IMR-90 (cell line): Measurements from ENCODE around the gene NAB1. TPM values are rescaled to one million over a fixed set of nuclear protein-coding genes. Genes with fewer than 3 reads are reported as not detected.

Experiments
- ATAC-seq: fragments of 200-7000 bp; cut with Tn5 transposase; 2 replicates; pipeline ENCODE4 v1.9.1; 2020; ENCODE audit warnings: low read depth, mild to moderate bottlenecking, moderate library complexity
- BruUV-seq: library from RNA; stranded (reverse); fragments of 400-500 nt; replicated peaks from 2 replicates; lab custom pipeline; 2021; lab: Mats Ljungman, UMichigan
- CTCF ChIA-PET: fragments of 300-600 bp; formaldehyde crosslinking; extraction: SDS; loops from one replicate; lab custom pipeline; 2021; ENCODE audit warnings: antibody characterized with exemption; lab: Yijun Ruan, JAX
- POLR2A ChIA-PET: fragments of 300-600 bp; sonication (Branson Sonifier 250); formaldehyde crosslinking; loops from one replicate; lab custom pipeline; 2022; ENCODE audit warnings: antibody characterized with exemption; ENCODE audit not compliant: unreplicated experiment; lab: Charles Lee
- DNase-seq: peaks from one replicate; pipeline ENCODE4 v3.0.0; 2013
- H2AFZ ChIP-seq: replicated peaks from 2 replicates; pipeline ENCODE3; 2013; ENCODE audit warnings: low read length, mild to moderate bottlenecking; ENCODE audit not compliant: poor library complexity
- H2AK5ac ChIP-seq: 2 replicates; pipeline ENCODE4 v1.6.1; 2013; ENCODE audit warnings: low read depth, low read length, inconsistent platforms
- H2AK9ac ChIP-seq: replicated peaks from 2 replicates; pipeline ENCODE3; 2013; ENCODE audit warnings: mild to moderate bottlenecking, low read depth, low read length, moderate library complexity; ENCODE audit not compliant: poor library complexity
- H2BK120ac ChIP-seq: 2 replicates; pipeline ENCODE4 v1.6.1; 2013; ENCODE audit warnings: low read depth, low read length, inconsistent platforms
- H2BK15ac ChIP-seq: 3 replicates; pipeline ENCODE4 v1.6.1; 2013; ENCODE audit warnings: low read depth, low read length, inconsistent platforms
- H2BK20ac ChIP-seq: 2 replicates; pipeline ENCODE4 v1.6.1; 2013; ENCODE audit warnings: low read depth, mild to moderate bottlenecking, inconsistent platforms, low read length, moderate library complexity
- H2BK5ac ChIP-seq: 2 replicates; pipeline ENCODE4 v1.6.1; 2013; ENCODE audit warnings: mild to moderate bottlenecking, low read depth, low read length, inconsistent platforms; ENCODE audit not compliant: poor library complexity, severe bottlenecking
- H3K14ac ChIP-seq: replicated peaks from 2 replicates; pipeline ENCODE4 v1.6.1; 2013; ENCODE audit warnings: low read depth, low read length, inconsistent platforms
- H3K18ac ChIP-seq: 2 replicates; pipeline ENCODE4 v1.6.1; 2013; ENCODE audit warnings: low read depth, low read length, control low read depth
- H3K23ac ChIP-seq: 2 replicates; pipeline ENCODE4 v1.6.1; 2013; ENCODE audit warnings: low read depth, low read length, inconsistent platforms
- H3K27ac ChIP-seq: 2 replicates; pipeline ENCODE4 v1.5.1; 2013; ENCODE audit warnings: mild to moderate bottlenecking, control low read depth, low read length; ENCODE audit not compliant: insufficient read depth
- H3K27me3 ChIP-seq: 2 replicates; pipeline ENCODE4 v1.6.1; 2013; ENCODE audit warnings: low read length; ENCODE audit not compliant: control insufficient read depth, insufficient read depth
- H3K36me3 ChIP-seq: 2 replicates; pipeline ENCODE4 v1.6.1; 2013; ENCODE audit warnings: low read length, mixed read lengths; ENCODE audit not compliant: control insufficient read depth, insufficient read depth
- H3K4ac ChIP-seq: 2 replicates; pipeline ENCODE4 v1.6.1; 2013; ENCODE audit warnings: low read depth, low read length, inconsistent platforms
- H3K4me1 ChIP-seq: 2 replicates; pipeline ENCODE4 v1.6.1; 2013; ENCODE audit warnings: low read length, mixed read lengths; ENCODE audit not compliant: control insufficient read depth, insufficient read depth
- H3K4me2 ChIP-seq: 2 replicates; pipeline ENCODE4 v1.6.1; 2013; ENCODE audit warnings: low read depth, mild to moderate bottlenecking, control low read depth, low read length, moderate library complexity
- H3K4me3 ChIP-seq: 2 replicates; pipeline ENCODE4 v1.5.1; 2013; ENCODE audit warnings: low read depth, mild to moderate bottlenecking, control low read depth, low read length, moderate library complexity; ENCODE audit not compliant: insufficient read depth
- H3K56ac ChIP-seq: 2 replicates; pipeline ENCODE4 v1.6.1; 2013; ENCODE audit warnings: low read length, inconsistent platforms; ENCODE audit not compliant: insufficient read depth; ENCODE audit errors: extremely low read depth
- H3K79me1 ChIP-seq, 2 experiments: 2 replicates each; pipeline ENCODE4 v1.6.1; 2013; ENCODE audit warnings: low read length in 2 of 2, inconsistent platforms in 1 of 2, low read depth in 1 of 2
- H3K9ac ChIP-seq: 2 replicates; pipeline ENCODE4 v1.6.1; 2013; ENCODE audit warnings: low read depth, low read length, control low read depth
- H3K9me1 ChIP-seq: 2 replicates; pipeline ENCODE4 v1.6.1; 2013; ENCODE audit warnings: low read length, inconsistent platforms; ENCODE audit not compliant: insufficient read depth
- H3K9me3 ChIP-seq: 2 replicates; pipeline ENCODE4 v1.6.1; 2013; ENCODE audit warnings: low read length; ENCODE audit not compliant: control insufficient read depth, insufficient read depth
- H4K20me1 ChIP-seq: 2 replicates; pipeline ENCODE4 v1.6.1; 2013; ENCODE audit warnings: low read length, inconsistent platforms; ENCODE audit not compliant: insufficient read depth
- H4K5ac ChIP-seq: 2 replicates; pipeline ENCODE4 v1.6.1; 2013; ENCODE audit warnings: mild to moderate bottlenecking, low read depth, low read length, control low read depth
- H4K8ac ChIP-seq, 2 experiments: 2 replicates each; pipeline ENCODE4 v1.6.1; 2013; ENCODE audit warnings: low read depth in 2 of 2, low read length in 2 of 2, control low read depth in 1 of 2, inconsistent platforms in 1 of 2
- H4K91ac ChIP-seq: 2 replicates; pipeline ENCODE4 v1.6.1; 2013; ENCODE audit warnings: low read depth, low read length, inconsistent platforms; ENCODE audit not compliant: insufficient read depth
- BHLHE40 ChIP-seq: fragments of 150-350 bp; IDR thresholded peaks from 2 replicates; pipeline ENCODE4 v1.6.1; 2016; ENCODE audit warnings: mild to moderate bottlenecking, low read depth, low read length
- CHD1 ChIP-seq: IDR thresholded peaks from 2 replicates; pipeline ENCODE4 v1.6.1; 2012; ENCODE audit warnings: low read depth, low read length, improper control_type of control experiment
- CTCF ChIP-seq: conservative IDR thresholded peaks from 2 replicates; pipeline ENCODE4 v1.5.1; 2012; ENCODE audit warnings: mild to moderate bottlenecking, low read depth, low read length, improper control_type of control experiment
- FOS ChIP-seq: fragments of 150-350 bp; IDR thresholded peaks from 2 replicates; pipeline ENCODE4 v1.6.1; 2016; ENCODE audit warnings: low read depth, low read length
- MAZ ChIP-seq: IDR thresholded peaks from 2 replicates; pipeline ENCODE4 v1.6.1; 2012; ENCODE audit warnings: low read depth, mild to moderate bottlenecking, low read length, improper control_type of control experiment, moderate library complexity, borderline replicate concordance
- MXI1 ChIP-seq: IDR thresholded peaks from 2 replicates; pipeline ENCODE4 v1.6.1; 2012; ENCODE audit warnings: low read depth, mild to moderate bottlenecking, low read length, moderate library complexity, borderline replicate concordance
- NFE2L2 ChIP-seq: fragments of 150-350 bp; IDR thresholded peaks from 2 replicates; pipeline ENCODE4 v1.6.1; 2016; ENCODE audit warnings: low read depth, mild to moderate bottlenecking, low read length
- POLR2A ChIP-seq: IDR thresholded peaks from 2 replicates; pipeline ENCODE4 v1.6.1; 2012; ENCODE audit warnings: mild to moderate bottlenecking, low read depth, low read length
- RAD21 ChIP-seq: IDR thresholded peaks from 2 replicates; pipeline ENCODE4 v1.6.1; 2012; ENCODE audit warnings: low read length, improper control_type of control experiment
- RFX5 ChIP-seq: IDR thresholded peaks from 2 replicates; pipeline ENCODE4 v1.8.0; 2012; ENCODE audit warnings: low read depth, mild to moderate bottlenecking, low read length, moderate library complexity
- SMC3 ChIP-seq: fragments of 150-350 bp; IDR thresholded peaks from 2 replicates; pipeline ENCODE4 v1.6.1; 2016; ENCODE audit warnings: low read depth, mild to moderate bottlenecking, antibody characterized with exemption, low read length, moderate library complexity
- WGBS, 2 experiments: methylation state at CpG; one replicate each; pipeline versions ENCODE4 v1.1.5 to v1.1.7; 2013; ENCODE audit warnings: missing lambda C conversion rate in 2 of 2; ENCODE audit not compliant: insufficient read length in 1 of 2; ENCODE audit errors: extremely low coverage in 2 of 2; 5-methylcytosine and 5-hydroxymethylcytosine counted together
- dilution Hi-C: fragments of 300-500 bp; cut with HindIII; formaldehyde crosslinking; loops from one replicate; pipeline ENCODE4 v1.14.3; 2018; ENCODE audit warnings: low sequenced_read_pairs; ENCODE audit not compliant: unreplicated experiment
- in situ Hi-C: fragments of 300-500 bp; cut with MboI; formaldehyde crosslinking; loops from 3 replicates; pipeline ENCODE4 v1.14.3; 2019; ENCODE audit warnings: low sequenced_read_pairs, inconsistent platforms, mixed read lengths
- intact Hi-C: fragments of 100-400 bp; cut with micrococcal nuclease; formaldehyde crosslinking; loops from 2 replicates; pipeline ENCODE4 v1.10.0; 2022
- polyA plus RNA-seq, 3 experiments: library from polyadenylated mRNA; depleted of rRNA; stranded (reverse); fragments of >200 nt; gene quantifications; 2 replicates each; pipeline ENCODE4 v1.2.3, GENCODE V29; 2012; ENCODE audit warnings: low replicate concordance in 1 of 3
- total RNA-seq: library from RNA; depleted of rRNA; stranded (reverse); fragments of >200 nt; gene quantifications from 2 replicates; pipeline ENCODE4 v1.2.3, GENCODE V29; 2012

Gene NAB1
- total and polyA plus RNA-seq, 2 of the 4 experiments (the other 2 are of a cell fraction): 11.9 to 31.2 TPM

- in situ Hi-C loops (no loop called here), dilution Hi-C loops (no loop called here), intact Hi-C loops (loop anchor here (5.0 kb wide), 1 partner anchor 48 kb away; no protein-coding TSS in a partner anchor)
- Histone ChIP-seq H2AK9ac (no peak overlapping the region), H3K56ac (no peak overlapping the region), H3K27me3 (peaks cover 3% of the 10 kb centered on the region), H2BK15ac (no peak overlapping the region), H3K27ac (no peak overlapping the region), H3K4me3 (no peak overlapping the region), H3K9ac (no peak overlapping the region), H3K9me1 (no peaks in the 10 kb centered on the region), H3K14ac (no peak overlapping the region), H3K23ac (no peak overlapping the region), H3K4me2 (no peak overlapping the region), H3K9me3 (peaks cover 6% of the 10 kb centered on the region), H4K20me1 (no peaks in the 10 kb centered on the region), H2AK5ac (no peak overlapping the region), H4K8ac (no peak overlapping the region), H3K4ac (no peak overlapping the region), H2BK20ac (no peak overlapping the region), H2AFZ (no peak overlapping the region), H4K5ac (no peak overlapping the region), H2BK5ac (no peak overlapping the region), H2BK120ac (no peak overlapping the region), H4K91ac (no peak overlapping the region), H3K79me1 (no peaks in the 10 kb centered on the region), H3K4me1 (no peaks in the 10 kb centered on the region), H3K18ac (no peak overlapping the region), H3K36me3 (no peaks in the 10 kb centered on the region)
- no peak for DNase-seq
- no CpG with 5 or more reads among the region's 2 CpGs for WGBS, 2 experiments
- no TSS peak for BruUV-seq
- ATAC-seq: no peak
- TF ChIP-seq MAZ (no peak), MXI1 (no peak), CHD1 (no peak), NFE2L2 (no peak), POLR2A (no peak), BHLHE40 (no peak), FOS (no peak), CTCF (no peak), RFX5 (no peak), SMC3 (no peak), RAD21 (no peak)
- POLR2A ChIA-PET: no interaction called here
- CTCF ChIA-PET: no interaction called here
Measured at GRCh38 chr2:190740449-190740848, 91.6 kb downstream of the NAB1 start.
